HUES48 (cell line): ENCODE results near the gene HYAL4.
"Not testable (repeated sequence)": the region's sequence is repeated elsewhere in the genome, so short reads cannot be mapped to it uniquely, and the experiment has no call there.

ENCODE experiments used
- H3K27ac ChIP-seq: one replicate; pipeline ENCODE4 v1.7.0; 2013; ENCODE audit warnings: low read depth, low read length, inconsistent platforms
- H3K27me3 ChIP-seq: 2 replicates; pipeline ENCODE4 v1.6.1; 2013; ENCODE audit warnings: mild to moderate bottlenecking, low read length; ENCODE audit not compliant: control insufficient read depth, insufficient read depth
- H3K36me3 ChIP-seq: 2 replicates; pipeline ENCODE4 v1.6.1; 2013; ENCODE audit warnings: low read length; ENCODE audit not compliant: control insufficient read depth, insufficient read depth
- H3K4me1 ChIP-seq: 2 replicates; pipeline ENCODE4 v1.6.1; 2013; ENCODE audit warnings: mild to moderate bottlenecking, low read length; ENCODE audit not compliant: control insufficient read depth, insufficient read depth
- H3K4me3 ChIP-seq: 2 replicates; pipeline ENCODE4 v1.5.1; 2013; ENCODE audit warnings: mild to moderate bottlenecking, low read depth, low read length
- H3K9ac ChIP-seq: 2 replicates; pipeline ENCODE4 v1.6.1; 2013; ENCODE audit warnings: mild to moderate bottlenecking, low read depth, low read length, moderate library complexity
- H3K9me3 ChIP-seq: 2 replicates; pipeline ENCODE4 v1.6.1; 2013; ENCODE audit warnings: low read length; ENCODE audit not compliant: control insufficient read depth, insufficient read depth

Gene HYAL4

GRCh38 chr7:123847868-123848267 is 2.9 kb downstream of the HYAL4 start:
- no peaks in the 10 kb centered on the region for H3K4me1 ChIP-seq
- H3K4me3 ChIP-seq = no peak overlapping the region
- H3K9ac ChIP-seq = no peak overlapping the region
- H3K27me3 ChIP-seq = no peaks in the 10 kb centered on the region
- no peak overlapping the region for H3K27ac ChIP-seq
- H3K36me3 ChIP-seq = no peaks in the 10 kb centered on the region
- no peaks in the 10 kb centered on the region; the same call in 1 of the 2 replicates for H3K9me3 ChIP-seq

DNA sequence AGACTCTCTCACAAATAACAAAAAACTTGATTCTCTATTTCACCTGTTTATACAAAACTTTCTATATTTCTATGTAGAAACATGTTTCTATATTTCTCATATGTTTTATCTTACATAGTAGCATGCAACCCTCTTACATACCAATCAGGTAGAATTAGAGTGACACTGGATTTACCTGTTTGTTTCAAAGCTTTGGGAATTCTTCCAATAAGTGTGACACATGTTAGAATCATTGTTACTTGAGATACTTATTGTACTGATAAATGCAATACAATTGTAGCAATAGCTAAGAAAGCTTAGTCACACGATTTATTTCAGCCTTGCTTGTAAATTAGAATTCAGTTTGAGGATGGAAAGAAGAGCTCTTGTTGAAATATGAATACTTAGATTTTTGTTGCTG is 4.9 kb downstream of the HYAL4 start:
- Histone ChIP-seq H3K4me3 (no peak overlapping the region), H3K9me3 (no peaks in the 10 kb centered on the region), H3K4me1 (no peaks in the 10 kb centered on the region), H3K27ac (no peak overlapping the region), H3K36me3 (no peaks in the 10 kb centered on the region), H3K27me3 (no peaks in the 10 kb centered on the region), H3K9ac (no peak overlapping the region)

GRCh38 chr7:123851404-123851803 is 6.4 kb downstream of the HYAL4 start:
- not testable (repeated sequence) for H3K27me3 ChIP-seq, H3K9ac ChIP-seq, H3K4me1 ChIP-seq, H3K36me3 ChIP-seq, H3K4me3 ChIP-seq, H3K9me3 ChIP-seq, H3K27ac ChIP-seq

DNA sequence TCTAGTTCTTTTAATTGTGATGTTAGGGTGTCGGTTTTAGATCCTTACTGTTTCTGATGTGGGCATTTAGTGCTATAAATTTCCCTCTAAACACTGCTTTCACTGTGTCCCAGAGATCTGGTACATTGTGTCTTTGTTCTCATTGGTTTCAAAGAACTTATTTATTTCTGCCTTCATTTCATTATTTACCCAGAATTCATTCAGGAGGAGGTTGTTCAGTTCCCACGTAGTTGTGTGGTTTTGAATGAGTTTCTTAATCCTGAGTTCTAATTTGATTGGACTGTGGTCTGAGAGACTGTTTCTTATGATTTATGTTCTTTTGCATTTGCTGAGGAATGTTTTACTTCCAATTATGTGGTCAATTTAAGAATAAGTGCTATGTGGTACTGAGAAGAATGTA is 9.3 kb downstream of the HYAL4 start:
- not testable (repeated sequence) for H3K4me3 ChIP-seq, H3K9me3 ChIP-seq, H3K27me3 ChIP-seq, H3K36me3 ChIP-seq, H3K4me1 ChIP-seq, H3K9ac ChIP-seq, H3K27ac ChIP-seq

- not testable (repeated sequence) for H3K9ac ChIP-seq, H3K4me1 ChIP-seq, H3K27me3 ChIP-seq, H3K9me3 ChIP-seq, H3K27ac ChIP-seq, H3K36me3 ChIP-seq, H3K4me3 ChIP-seq
Observed at GRCh38 chr7:123856428-123856827, 11.5 kb downstream of the HYAL4 start.

DNA sequence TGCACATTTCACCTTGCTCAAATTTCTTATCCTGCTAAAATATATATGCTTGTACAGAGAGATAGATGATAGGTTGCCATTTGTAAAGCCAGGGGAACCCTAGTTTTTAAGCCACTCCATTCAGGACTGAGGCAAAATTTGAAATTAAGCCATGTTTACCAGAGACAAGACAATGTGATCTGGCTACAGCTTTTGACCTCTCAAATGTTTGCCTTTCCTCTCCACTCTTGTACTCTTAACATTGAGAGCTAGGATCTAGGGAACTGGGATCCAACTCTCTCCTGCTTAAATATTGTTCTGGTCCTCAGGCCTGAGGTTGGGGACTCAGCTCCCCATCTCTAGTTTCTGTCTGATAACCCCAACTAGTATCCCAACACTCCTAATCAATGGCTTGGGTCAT is 15.9 kb downstream of the HYAL4 start:
- Histone ChIP-seq H3K27ac (no peak overlapping the region), H3K27me3 (no peaks in the 10 kb centered on the region), H3K36me3 (no peaks in the 10 kb centered on the region), H3K4me3 (no peak overlapping the region), H3K9me3 (0 out of 2 replicates have a peak, but pooled peaks cover 1% of the 10 kb centered on the region), H3K9ac (no peak overlapping the region), H3K4me1 (peaks cover 17% of the 10 kb centered on the region)

DNA sequence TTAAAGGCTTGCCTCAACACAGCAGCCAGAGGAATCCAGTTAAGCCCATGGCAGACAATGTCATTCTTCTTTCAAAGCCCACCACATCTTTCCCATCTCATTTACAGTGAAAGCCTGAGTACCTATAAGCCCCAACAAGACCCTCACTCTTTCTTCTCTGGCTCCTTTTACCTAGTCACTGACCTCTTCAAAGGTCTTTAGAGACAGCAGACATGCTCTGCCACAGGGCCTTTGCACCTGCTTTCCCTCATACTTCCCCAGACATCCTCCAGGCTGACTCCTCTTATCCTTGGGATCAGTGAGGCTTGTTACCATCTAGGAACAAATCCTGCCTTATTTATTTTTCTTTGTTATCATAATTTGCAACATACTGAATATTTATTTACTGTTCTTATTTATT is 17.8 kb downstream of the HYAL4 start:
- no peaks in the 10 kb centered on the region for H3K36me3 ChIP-seq
- no peaks in the 10 kb centered on the region for H3K27me3 ChIP-seq
- no peak overlapping the region for H3K27ac ChIP-seq
- no peak overlapping the region for H3K9ac ChIP-seq
- H3K9me3 ChIP-seq = 0 out of 2 replicates have a peak, but pooled peaks cover 4% of the 10 kb centered on the region
- no peak overlapping the region for H3K4me3 ChIP-seq
- peaks cover 17% of the 10 kb centered on the region for H3K4me1 ChIP-seq

DNA sequence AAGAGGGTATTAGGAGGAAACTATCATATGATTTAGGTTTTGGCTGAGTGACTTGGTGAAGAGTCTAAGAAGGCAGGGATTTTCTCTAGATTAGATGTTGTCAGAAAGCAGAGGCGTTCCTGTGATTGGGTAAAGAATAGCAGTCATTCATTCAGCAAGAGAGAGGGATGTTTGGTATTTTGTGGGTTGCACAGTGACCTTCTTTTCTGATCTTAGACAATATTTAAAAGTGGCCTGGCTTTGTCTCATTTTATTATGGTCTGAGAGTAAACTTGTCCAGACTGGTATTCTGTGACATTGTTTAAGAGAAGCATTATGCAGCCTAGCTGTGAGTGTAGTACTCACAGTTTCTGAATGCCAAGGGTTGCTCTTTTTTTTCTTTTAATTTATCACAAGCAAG is 18.5 kb downstream of the HYAL4 start:
- peaks cover 17% of the 10 kb centered on the region for H3K4me1 ChIP-seq
- 0 out of 2 replicates have a peak, but pooled peaks cover 4% of the 10 kb centered on the region for H3K9me3 ChIP-seq
- no peak overlapping the region for H3K9ac ChIP-seq

DNA sequence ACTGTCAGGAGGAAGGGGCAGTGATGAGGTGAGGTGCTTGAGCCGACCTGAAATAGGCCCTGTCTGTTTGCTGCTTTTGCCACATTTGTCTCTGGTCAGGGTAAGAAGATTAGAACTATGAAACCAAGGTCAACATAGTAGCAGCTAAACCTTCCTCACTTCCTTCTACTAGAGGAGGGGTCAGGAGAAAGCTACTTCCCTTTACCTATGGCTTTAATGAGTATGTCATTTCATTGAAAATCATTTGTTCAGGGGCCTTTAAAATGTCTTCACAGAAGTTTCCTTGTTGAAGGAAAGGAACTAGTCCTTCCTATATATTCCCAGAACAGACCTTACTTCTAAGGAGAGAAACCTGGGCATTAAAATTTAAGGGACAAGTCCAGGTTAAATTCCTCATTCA is 19.0 kb downstream of the HYAL4 start:
- Histone ChIP-seq H3K4me3 (no peak overlapping the region), H3K27me3 (no peaks in the 10 kb centered on the region), H3K9me3 (0 out of 2 replicates have a peak, but pooled peaks cover 4% of the 10 kb centered on the region), H3K9ac (no peak overlapping the region), H3K36me3 (no peaks in the 10 kb centered on the region), H3K4me1 (peaks cover 17% of the 10 kb centered on the region), H3K27ac (no peak overlapping the region)

More for the DNA sequence above, 18.5 kb downstream of the HYAL4 start:
- no peak overlapping the region for H3K4me3 ChIP-seq
- H3K36me3 ChIP-seq = no peaks in the 10 kb centered on the region
- H3K27ac ChIP-seq = no peak overlapping the region
- no peaks in the 10 kb centered on the region for H3K27me3 ChIP-seq

GRCh38 chr7:123864436-123864835 is 19.5 kb downstream of the HYAL4 start:
- H3K27ac ChIP-seq = no peak overlapping the region
- H3K27me3 ChIP-seq = no peaks in the 10 kb centered on the region
- H3K9ac ChIP-seq = no peak overlapping the region
- H3K9me3 ChIP-seq = 0 out of 2 replicates have a peak, but pooled peaks cover 4% of the 10 kb centered on the region
- peaks cover 17% of the 10 kb centered on the region for H3K4me1 ChIP-seq
- no peaks in the 10 kb centered on the region for H3K36me3 ChIP-seq
- H3K4me3 ChIP-seq = no peak overlapping the region

DNA sequence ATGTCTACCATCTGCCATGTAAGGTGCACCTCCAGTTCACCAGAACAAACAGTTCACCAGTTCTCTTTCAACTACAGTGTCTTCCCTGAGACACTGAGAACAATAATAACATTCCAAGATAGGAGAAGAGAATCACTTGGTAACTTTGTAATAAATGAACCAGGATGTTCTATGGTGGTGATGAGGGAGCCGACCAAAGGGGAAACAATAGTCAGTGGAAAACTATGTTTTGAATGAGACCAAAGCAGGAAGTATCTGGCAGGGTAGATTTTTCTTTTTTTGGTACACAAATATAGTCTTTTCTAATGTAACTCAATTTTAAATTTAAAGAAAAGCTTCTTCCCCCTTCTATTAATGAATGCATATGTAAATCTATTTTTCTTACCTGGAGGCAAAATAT is 20.0 kb downstream of the HYAL4 start:
- Histone ChIP-seq H3K27me3 (no peaks in the 10 kb centered on the region), H3K9ac (no peak overlapping the region), H3K4me3 (no peak overlapping the region)

More for the DNA sequence above, 20.0 kb downstream of the HYAL4 start:
- H3K4me1 ChIP-seq = peaks cover 17% of the 10 kb centered on the region
- no peaks in the 10 kb centered on the region for H3K36me3 ChIP-seq
- H3K9me3 ChIP-seq = 0 out of 2 replicates have a peak, but pooled peaks cover 4% of the 10 kb centered on the region
- H3K27ac ChIP-seq = no peak overlapping the region
